HFF-Myc (cell line): ENCODE measurements around the gene CORO2B.

ENCODE experiments used
- DNase-seq: peaks from one replicate; pipeline ENCODE4 v3.0.0-alpha.2; 2011; ENCODE audit warnings: low read depth; ENCODE audit errors: extremely low read depth
- H3K4me3 ChIP-seq: replicated peaks from 2 replicates; pipeline ENCODE4 v1.5.1; 2011; ENCODE audit warnings: low read depth, mild to moderate bottlenecking, control low read depth, low read length
- TF ChIP-seq, protein P1 (sequence below): IDR thresholded peaks from 2 replicates; pipeline ENCODE4 v1.5.1; 2012; ENCODE audit warnings: mild to moderate bottlenecking, low read depth, low read length, control low read depth; ENCODE audit errors: missing control alignments

Gene CORO2B

GRCh38 chr15:68553994-68554720, 24.6 kb upstream of the CORO2B start:
- no peak overlapping the region for H3K4me3 ChIP-seq
- DNase-seq, result peak; percentile 36
- TF ChIP-seq, protein P1, sequence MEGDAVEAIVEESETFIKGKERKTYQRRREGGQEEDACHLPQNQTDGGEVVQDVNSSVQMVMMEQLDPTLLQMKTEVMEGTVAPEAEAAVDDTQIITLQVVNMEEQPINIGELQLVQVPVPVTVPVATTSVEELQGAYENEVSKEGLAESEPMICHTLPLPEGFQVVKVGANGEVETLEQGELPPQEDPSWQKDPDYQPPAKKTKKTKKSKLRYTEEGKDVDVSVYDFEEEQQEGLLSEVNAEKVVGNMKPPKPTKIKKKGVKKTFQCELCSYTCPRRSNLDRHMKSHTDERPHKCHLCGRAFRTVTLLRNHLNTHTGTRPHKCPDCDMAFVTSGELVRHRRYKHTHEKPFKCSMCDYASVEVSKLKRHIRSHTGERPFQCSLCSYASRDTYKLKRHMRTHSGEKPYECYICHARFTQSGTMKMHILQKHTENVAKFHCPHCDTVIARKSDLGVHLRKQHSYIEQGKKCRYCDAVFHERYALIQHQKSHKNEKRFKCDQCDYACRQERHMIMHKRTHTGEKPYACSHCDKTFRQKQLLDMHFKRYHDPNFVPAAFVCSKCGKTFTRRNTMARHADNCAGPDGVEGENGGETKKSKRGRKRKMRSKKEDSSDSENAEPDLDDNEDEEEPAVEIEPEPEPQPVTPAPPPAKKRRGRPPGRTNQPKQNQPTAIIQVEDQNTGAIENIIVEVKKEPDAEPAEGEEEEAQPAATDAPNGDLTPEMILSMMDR, result peak; percentile 79

- TF ChIP-seq, protein P1, result no peak
- no peak overlapping the region for H3K4me3 ChIP-seq
- no peak for DNase-seq
Observed at GRCh38 chr15:68554721-68555678, 23.8 kb upstream of the CORO2B start.

- DNase-seq, result no peak
- no peak overlapping the region for H3K4me3 ChIP-seq
- TF ChIP-seq, protein P1, result no peak
Observed at GRCh38 chr15:68555679-68556037, 23.1 kb upstream of the CORO2B start.

DNA sequence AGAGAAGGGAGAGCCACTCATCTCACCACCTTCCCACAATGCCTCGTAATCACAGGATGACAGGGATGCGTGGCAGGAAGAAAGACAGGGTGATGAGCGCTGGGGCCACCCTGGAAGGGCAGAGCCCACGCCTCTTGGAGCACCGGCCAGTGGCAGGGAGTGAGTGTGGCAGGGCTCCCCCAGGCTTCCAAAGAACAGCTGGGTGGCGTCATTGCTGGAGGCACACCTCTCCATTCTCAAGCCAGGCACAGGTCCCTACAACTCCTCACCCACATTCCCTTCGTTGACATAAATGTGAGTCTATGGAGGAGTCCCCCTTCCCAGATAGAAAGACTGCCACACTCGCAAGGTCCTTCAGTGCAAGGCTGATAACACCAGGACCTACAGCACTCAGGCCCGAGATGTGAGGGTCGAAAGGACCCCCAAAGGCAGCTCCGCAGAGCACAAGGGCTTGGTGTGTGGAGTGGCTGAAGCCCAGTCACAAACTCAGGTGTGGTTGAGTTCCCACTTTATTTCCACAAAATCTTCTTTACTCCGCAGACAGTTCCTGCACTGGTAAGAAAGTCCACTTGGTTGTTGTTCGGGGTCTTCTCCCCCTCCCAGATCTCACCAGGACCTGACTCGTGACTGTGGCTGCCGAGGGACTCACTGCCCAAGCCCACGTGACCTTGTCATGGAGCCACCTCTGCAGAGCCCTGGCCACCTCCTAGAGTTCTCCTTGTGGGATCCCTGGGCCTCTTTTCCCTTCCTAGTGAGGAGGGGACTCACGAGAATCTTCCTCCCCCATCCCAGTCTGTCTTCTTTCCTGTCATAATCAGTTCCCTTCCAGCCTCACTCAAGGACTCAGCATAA, 22.4 kb upstream of the CORO2B start:
- H3K4me3 ChIP-seq, result no peak overlapping the region
- TF ChIP-seq, protein P1, result no peak
- no peak for DNase-seq

DNA sequence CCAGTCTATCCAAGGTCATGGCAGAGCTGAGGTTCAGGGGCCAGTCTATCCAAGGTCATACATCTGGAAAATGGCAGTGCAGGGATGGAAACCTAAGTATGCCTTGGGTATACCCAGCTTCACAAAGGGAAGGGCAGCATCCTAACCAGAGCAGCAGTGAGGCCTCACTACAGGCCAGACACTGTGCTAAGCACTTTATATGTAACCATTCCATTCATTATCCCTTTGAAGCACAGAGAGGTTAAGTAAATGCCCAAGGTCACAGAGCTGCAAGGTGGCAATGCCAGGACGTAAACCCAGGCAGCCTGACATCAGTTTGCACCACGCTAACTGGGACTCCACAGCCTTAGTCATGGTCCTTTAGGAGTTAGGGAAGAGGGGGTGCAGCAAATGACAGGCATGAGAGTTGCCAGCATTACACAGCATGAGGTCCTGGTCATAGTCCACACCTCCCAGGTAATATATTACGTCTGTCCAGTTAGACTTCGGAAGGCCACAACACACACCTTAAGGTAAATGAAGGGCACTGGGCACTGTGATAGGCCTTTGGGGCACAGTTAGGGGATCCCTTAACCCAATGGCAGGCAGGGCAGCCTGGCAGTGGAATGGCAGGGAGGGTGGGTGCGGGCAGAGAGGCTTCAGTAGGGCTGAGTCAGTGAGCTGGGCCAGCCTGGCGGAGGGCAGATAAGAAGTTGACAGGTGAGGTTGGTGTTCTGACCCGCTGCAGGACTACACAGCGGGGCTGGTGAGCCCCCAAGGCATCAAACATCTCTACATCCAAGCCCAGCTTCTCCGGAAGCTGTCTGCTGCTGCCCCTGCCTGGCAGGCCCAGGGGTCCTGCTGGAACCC, 21.1 kb upstream of the CORO2B start:
- DNase-seq, result no peak
- H3K4me3 ChIP-seq, result no peak overlapping the region
- TF ChIP-seq, protein P1, result no peak
